Measurements from ENCODE around the gene REXO5.

REXO5 gene

GRCh38 chr16:20874088-20874581, 67.8 kb downstream of the REXO5 start:
- peak; percentile 59 for DNase-seq

- no peak for DNase-seq
These were observed 69.0 kb downstream of the REXO5 start for GRCh38 chr16:20875355-20875650.

GRCh38 chr16:20878682-20879147, 72.4 kb downstream of the REXO5 start:
- no peak for DNase-seq

GRCh38 chr16:20879175-20880040, 73.1 kb downstream of the REXO5 start:
- DNase-seq = peak; percentile 67

GRCh38 chr16:20880867-20881502, 74.7 kb downstream of the REXO5 start:
- no peak for DNase-seq

GRCh38 chr16:20881503-20881878, 75.2 kb downstream of the REXO5 start:
- DNase-seq = no peak

GRCh38 chr16:20883554-20884239, 77.4 kb downstream of the REXO5 start:
- DNase-seq = no peak

- DNase-seq = peak; percentile 74
These were observed 77.9 kb downstream of the REXO5 start for GRCh38 chr16:20884240-20884556.

- DNase-seq = no peak
These were observed 80.0 kb downstream of the REXO5 start for GRCh38 chr16:20886320-20886719.

GRCh38 chr16:20887207-20887606, 80.9 kb downstream of the REXO5 start:
- no peak for DNase-seq

- no peak for DNase-seq
These were observed 83.4 kb downstream of the REXO5 start for GRCh38 chr16:20889625-20890275.

GRCh38 chr16:20894388-20894787, 88.1 kb downstream of the REXO5 start:
- no peak for DNase-seq

- DNase-seq = peak; percentile 14
These were observed 91.0 kb downstream of the REXO5 start for GRCh38 chr16:20897253-20897897.

- DNase-seq = no peak
These were observed 91.6 kb downstream of the REXO5 start for GRCh38 chr16:20897922-20898321.

GRCh38 chr16:20899071-20899470, 92.7 kb downstream of the REXO5 start:
- peak; percentile 86 for DNase-seq

Data from fibroblast of skin of abdomen (primary cell).